GM15510 (cell line): ENCODE measurements around the gene MET.

Experiments
- POLR2A ChIP-seq: IDR thresholded peaks from 3 replicates; pipeline ENCODE4 v1.6.1; 2011; ENCODE audit warnings: borderline replicate concordance; ENCODE audit not compliant: insufficient read length; ENCODE audit errors: extremely low read depth

Gene MET

GRCh38 chr7:116671681-116672595 lies at the start of gene MET:
MET (plus strand) TSS chr7:116672196; CDS start chr7:116699085, 26,889 bp downstream.
- no peak for TF ChIP-seq POLR2A

- TF ChIP-seq POLR2A: no peak
Measured at GRCh38 chr7:116626886-116627285, 45.1 kb upstream of the MET start.

GRCh38 chr7:116629051-116629463 lies 42.9 kb upstream of the MET start:
- TF ChIP-seq POLR2A: no peak

- TF ChIP-seq POLR2A: no peak
Measured at GRCh38 chr7:116630357-116630756, 41.6 kb upstream of the MET start.

- TF ChIP-seq POLR2A: no peak
Measured at GRCh38 chr7:116630932-116631671, 40.9 kb upstream of the MET start.

GRCh38 chr7:116631676-116632075 lies 40.3 kb upstream of the MET start:
- TF ChIP-seq POLR2A: no peak

GRCh38 chr7:116632384-116632783 lies 39.6 kb upstream of the MET start:
- no peak for TF ChIP-seq POLR2A

GRCh38 chr7:116633131-116633988 lies 38.6 kb upstream of the MET start:
- no peak for TF ChIP-seq POLR2A

- no peak for TF ChIP-seq POLR2A
Measured at GRCh38 chr7:116636997-116637396, 35.0 kb upstream of the MET start.

GRCh38 chr7:116641551-116642153 lies 30.3 kb upstream of the MET start:
- no peak for TF ChIP-seq POLR2A

- TF ChIP-seq POLR2A: no peak
Measured at GRCh38 chr7:116644628-116645027, 27.4 kb upstream of the MET start.

- no peak for TF ChIP-seq POLR2A
Measured at GRCh38 chr7:116647290-116647689, 24.7 kb upstream of the MET start.

- TF ChIP-seq POLR2A: no peak
Measured at GRCh38 chr7:116647861-116648260, 24.1 kb upstream of the MET start.

- no peak for TF ChIP-seq POLR2A
Measured at GRCh38 chr7:116650436-116650835, 21.6 kb upstream of the MET start.
